Astrocyte (in vitro differentiated cells and primary cell): ENCODE measurements around the gene VEGFA.

Experiments used
- EZH2 ChIP-seq: IDR thresholded peaks from 2 replicates; pipeline ENCODE4 v1.6.1; 2012; ENCODE audit warnings: mild to moderate bottlenecking, low read length, inconsistent platforms; ENCODE audit not compliant: insufficient read depth
- TF ChIP-seq, protein P1 (sequence below): IDR thresholded peaks from 2 replicates; pipeline ENCODE4 v1.5.1; 2011; ENCODE audit warnings: low read depth, mild to moderate bottlenecking, inconsistent platforms, low read length, moderate library complexity; ENCODE audit not compliant: insufficient read depth

- TF ChIP-seq, protein P1, sequence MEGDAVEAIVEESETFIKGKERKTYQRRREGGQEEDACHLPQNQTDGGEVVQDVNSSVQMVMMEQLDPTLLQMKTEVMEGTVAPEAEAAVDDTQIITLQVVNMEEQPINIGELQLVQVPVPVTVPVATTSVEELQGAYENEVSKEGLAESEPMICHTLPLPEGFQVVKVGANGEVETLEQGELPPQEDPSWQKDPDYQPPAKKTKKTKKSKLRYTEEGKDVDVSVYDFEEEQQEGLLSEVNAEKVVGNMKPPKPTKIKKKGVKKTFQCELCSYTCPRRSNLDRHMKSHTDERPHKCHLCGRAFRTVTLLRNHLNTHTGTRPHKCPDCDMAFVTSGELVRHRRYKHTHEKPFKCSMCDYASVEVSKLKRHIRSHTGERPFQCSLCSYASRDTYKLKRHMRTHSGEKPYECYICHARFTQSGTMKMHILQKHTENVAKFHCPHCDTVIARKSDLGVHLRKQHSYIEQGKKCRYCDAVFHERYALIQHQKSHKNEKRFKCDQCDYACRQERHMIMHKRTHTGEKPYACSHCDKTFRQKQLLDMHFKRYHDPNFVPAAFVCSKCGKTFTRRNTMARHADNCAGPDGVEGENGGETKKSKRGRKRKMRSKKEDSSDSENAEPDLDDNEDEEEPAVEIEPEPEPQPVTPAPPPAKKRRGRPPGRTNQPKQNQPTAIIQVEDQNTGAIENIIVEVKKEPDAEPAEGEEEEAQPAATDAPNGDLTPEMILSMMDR, result no peak
- TF ChIP-seq EZH2, result no peak
Measured at GRCh38 chr6:43724914-43725642, 44.9 kb upstream of the VEGFA start.
